Keratinocyte (primary cell): ENCODE results near the gene PRKCH.

ENCODE experiments used
- CTCF ChIP-seq, 3 experiments: IDR thresholded peaks in 1 of 3; conservative IDR thresholded peaks in 1 of 3; optimal IDR thresholded peaks in 1 of 3; 2 replicates in 2 of 3; 3 replicates in 1 of 3; pipeline versions ENCODE3 to v1.5.1; 2011; ENCODE audit warnings: low read length in 3 of 3, mild to moderate bottlenecking in 3 of 3, moderate library complexity in 2 of 3, control low read depth in 1 of 3, inconsistent platforms in 1 of 3; ENCODE audit not compliant: insufficient read depth in 2 of 3; ENCODE audit errors: extremely low read depth in 1 of 3
- EZH2 ChIP-seq: IDR thresholded peaks from one replicate; pipeline ENCODE4 v1.6.1; 2012; ENCODE audit warnings: inconsistent platforms, mild to moderate bottlenecking, low read length, moderate library complexity

- TF ChIP-seq CTCF (optimal IDR thresholded peaks at IDR 0.05 in 1 of 3, IDR thresholded peaks at IDR 0.05 in 1 of 3, conservative IDR thresholded peaks at IDR 0.05 in 1 of 3; ENCODE audit: extremely low read depth in 1 of 3, insufficient read depth in 2 of 3, low read length in 3 of 3): no peak
- TF ChIP-seq EZH2: no peak
Observed at GRCh38 chr14:61491224-61491623, 169.8 kb downstream of the PRKCH start.
